Testis (tissue), 2 donors: ENCODE results near the gene PTPA.

Experiments used
- POLR2A ChIP-seq: fragments of 450-650 bp; IDR thresholded peaks from one replicate; pipeline ENCODE4 v1.6.1; 2017; ENCODE audit warnings: antibody characterized with exemption, mild to moderate bottlenecking, moderate library complexity
- TF ChIP-seq, protein P1 (sequence below), 3 experiments: fragments of 450-650 bp in 2 of 3; fragments of 200-600 bp in 1 of 3; sonication (generic) in 1 of 3; IDR thresholded peaks; one replicate each; pipeline ENCODE4 v1.5.1; 2016 to 2019; ENCODE audit warnings: antibody characterized with exemption in 3 of 3, mild to moderate bottlenecking in 2 of 3, moderate library complexity in 1 of 3

DNA sequence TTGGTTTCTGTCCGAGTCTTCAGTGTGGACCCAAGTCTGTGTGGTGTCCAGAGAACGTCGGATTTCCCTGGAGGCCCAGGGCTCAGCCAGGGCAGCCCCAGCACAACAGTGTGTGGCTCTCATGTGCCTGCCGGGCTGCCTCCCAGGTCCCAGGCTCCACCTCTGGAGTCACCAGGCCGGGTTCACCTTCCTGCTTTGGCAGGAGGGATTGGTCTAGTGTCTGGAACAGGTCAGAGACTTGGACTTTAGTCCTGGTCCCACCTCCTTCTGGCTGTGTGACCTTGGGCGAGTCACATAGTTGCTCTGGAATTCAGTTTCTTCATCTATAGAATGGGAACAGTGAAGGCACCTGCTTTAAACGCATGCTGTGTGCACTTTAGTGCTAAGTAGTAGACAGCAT, 27.1 kb upstream of the PTPA start:
- TF ChIP-seq, protein P1, sequence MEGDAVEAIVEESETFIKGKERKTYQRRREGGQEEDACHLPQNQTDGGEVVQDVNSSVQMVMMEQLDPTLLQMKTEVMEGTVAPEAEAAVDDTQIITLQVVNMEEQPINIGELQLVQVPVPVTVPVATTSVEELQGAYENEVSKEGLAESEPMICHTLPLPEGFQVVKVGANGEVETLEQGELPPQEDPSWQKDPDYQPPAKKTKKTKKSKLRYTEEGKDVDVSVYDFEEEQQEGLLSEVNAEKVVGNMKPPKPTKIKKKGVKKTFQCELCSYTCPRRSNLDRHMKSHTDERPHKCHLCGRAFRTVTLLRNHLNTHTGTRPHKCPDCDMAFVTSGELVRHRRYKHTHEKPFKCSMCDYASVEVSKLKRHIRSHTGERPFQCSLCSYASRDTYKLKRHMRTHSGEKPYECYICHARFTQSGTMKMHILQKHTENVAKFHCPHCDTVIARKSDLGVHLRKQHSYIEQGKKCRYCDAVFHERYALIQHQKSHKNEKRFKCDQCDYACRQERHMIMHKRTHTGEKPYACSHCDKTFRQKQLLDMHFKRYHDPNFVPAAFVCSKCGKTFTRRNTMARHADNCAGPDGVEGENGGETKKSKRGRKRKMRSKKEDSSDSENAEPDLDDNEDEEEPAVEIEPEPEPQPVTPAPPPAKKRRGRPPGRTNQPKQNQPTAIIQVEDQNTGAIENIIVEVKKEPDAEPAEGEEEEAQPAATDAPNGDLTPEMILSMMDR (IDR thresholded peaks at IDR 0.05): no peak
- TF ChIP-seq POLR2A: no peak
